ENCODE results near the gene SHE.

SHE gene

DNA sequence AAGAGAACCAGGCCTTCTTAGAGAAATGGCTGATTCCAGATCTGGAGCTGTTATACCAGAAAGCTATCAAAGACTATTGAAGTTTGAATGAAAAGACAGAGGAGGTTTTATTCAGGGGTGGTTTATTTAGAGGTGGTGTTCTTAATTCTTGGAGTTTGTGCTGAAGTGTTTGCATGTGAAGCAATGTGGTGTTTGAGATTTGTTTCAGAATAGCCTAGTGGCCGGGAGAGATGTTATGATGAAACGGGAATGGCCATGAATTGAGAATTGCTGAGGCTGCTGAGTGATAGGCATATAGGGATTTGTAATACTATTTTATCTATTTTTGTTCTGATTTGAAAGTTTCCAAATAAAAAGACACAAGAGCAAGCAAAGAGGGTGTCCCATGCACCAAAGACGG is 10.5 kb upstream of the SHE start:
- FAIRE-seq: no peak
- DNase-seq (ENCODE audit: insufficient read length, low spot score): no peak
- TF ChIP-seq, protein P1, sequence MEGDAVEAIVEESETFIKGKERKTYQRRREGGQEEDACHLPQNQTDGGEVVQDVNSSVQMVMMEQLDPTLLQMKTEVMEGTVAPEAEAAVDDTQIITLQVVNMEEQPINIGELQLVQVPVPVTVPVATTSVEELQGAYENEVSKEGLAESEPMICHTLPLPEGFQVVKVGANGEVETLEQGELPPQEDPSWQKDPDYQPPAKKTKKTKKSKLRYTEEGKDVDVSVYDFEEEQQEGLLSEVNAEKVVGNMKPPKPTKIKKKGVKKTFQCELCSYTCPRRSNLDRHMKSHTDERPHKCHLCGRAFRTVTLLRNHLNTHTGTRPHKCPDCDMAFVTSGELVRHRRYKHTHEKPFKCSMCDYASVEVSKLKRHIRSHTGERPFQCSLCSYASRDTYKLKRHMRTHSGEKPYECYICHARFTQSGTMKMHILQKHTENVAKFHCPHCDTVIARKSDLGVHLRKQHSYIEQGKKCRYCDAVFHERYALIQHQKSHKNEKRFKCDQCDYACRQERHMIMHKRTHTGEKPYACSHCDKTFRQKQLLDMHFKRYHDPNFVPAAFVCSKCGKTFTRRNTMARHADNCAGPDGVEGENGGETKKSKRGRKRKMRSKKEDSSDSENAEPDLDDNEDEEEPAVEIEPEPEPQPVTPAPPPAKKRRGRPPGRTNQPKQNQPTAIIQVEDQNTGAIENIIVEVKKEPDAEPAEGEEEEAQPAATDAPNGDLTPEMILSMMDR (IDR thresholded peaks at IDR 0.05; ENCODE audit: insufficient read depth, missing control alignments): no peak

DNA sequence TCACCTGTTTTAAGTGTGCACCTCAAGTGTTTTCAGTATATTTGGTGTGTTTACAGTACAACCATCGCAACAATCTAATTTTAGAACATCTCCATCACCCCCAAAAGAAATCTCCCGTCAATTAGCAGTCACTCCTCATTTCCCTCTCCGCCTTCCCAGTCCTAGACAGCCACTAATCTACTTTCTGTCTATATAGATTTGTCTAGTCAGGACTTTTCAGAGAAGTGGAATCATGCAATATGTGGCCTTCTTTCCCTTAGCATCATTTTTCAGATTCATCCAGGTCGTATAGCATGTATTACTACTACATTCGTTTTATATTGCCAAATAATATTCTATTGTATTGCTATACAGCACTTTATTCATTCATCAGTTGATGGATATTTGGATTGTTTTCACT is 1.7 kb upstream of the SHE start:
- DNase-seq (ENCODE audit: insufficient read length, low spot score): no peak
- TF ChIP-seq, protein P1 (IDR thresholded peaks at IDR 0.05; ENCODE audit: insufficient read depth, missing control alignments): no peak
- FAIRE-seq: no peak

DNA sequence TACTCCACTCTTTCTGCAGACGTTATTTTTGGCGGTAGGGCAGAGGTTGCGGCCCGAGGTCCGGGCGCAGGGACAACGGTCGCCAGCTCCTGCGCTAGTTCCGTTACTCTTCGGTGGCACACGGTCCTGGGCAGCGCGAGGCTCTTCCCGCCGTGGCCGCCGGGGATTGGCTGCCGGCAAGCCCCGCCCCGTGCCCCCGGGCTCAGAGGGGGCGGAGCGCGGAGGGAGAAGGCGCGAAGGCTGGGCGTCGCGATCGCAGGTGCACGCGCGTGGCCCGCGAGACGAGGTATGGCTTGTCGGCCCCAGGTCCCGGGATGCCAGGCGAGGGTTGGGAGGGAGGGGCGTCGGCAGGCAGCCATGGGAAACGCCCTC is 518 bp upstream of the SHE start:
- DNase-seq (ENCODE audit: insufficient read length, low spot score): no peak
- TF ChIP-seq, protein P1 (IDR thresholded peaks at IDR 0.05; ENCODE audit: insufficient read depth, missing control alignments): no peak
- no peak for FAIRE-seq

DNA sequence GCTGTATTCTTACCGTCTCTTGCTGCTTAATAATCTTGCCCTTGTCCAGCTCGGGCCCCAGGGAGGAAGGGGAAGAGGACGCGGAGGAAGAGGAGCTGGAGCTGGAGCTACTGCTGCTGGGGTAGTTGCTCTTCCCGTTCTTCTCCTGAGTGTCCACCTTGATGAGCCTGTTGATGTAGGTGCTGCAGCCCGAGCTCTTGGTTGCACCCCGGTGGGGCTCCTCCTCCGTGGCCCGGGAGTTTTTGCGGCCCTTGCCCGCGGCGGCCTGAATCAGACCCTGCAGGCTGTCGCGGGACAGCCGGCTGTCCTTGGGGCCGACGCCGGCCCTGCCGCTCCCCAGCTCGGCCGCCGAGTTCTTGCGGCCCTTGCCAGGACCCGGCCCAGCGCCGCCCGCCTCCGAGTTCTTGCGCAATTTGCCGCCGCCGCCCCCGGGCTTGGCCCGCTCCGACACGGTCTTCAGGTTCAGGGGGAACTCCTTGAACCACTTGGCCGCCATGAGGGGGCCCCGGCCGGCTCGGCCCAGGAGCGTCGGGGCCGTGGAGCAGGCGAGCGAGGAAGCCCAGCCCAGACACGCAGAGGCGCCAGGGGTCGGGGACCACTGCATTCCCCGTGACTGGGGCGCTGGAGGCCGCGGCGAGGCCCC is 668 bp downstream of the SHE start:
- TF ChIP-seq, protein P1 (IDR thresholded peaks at IDR 0.05; ENCODE audit: insufficient read depth, missing control alignments): no peak
- no peak for DNase-seq (ENCODE audit: insufficient read length, low spot score)
- no peak for FAIRE-seq

- FAIRE-seq (no peak), DNase-seq (ENCODE audit: insufficient read length, low spot score) (no peak)
- TF ChIP-seq, protein P1 (IDR thresholded peaks at IDR 0.05; ENCODE audit: insufficient read depth, missing control alignments): no peak
Observed at GRCh38 chr1:154500533-154500932, 1.7 kb downstream of the SHE start.

DNA sequence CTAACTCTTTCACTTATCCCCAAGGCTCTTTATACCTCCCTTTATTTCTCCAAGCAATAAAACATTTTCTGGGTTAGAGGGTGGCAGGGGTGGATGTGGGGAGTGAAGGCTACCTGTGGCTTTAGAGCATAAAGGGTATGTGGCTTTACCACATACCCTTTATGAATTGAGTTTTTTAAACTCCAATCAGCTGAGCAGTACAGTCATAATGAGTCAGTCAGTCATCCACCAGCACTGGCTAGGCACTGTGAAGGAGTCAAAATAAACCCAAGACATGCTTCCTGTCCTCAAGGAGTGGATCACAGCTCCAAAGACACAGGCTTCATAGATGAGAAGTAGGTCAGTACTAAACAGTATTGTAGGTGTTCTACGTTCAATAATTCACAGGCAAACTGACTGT is 2.8 kb downstream of the SHE start:
- TF ChIP-seq, protein P1 (IDR thresholded peaks at IDR 0.05; ENCODE audit: insufficient read depth, missing control alignments): no peak
- DNase-seq (ENCODE audit: insufficient read length, low spot score) (no peak), FAIRE-seq (no peak)

DNA sequence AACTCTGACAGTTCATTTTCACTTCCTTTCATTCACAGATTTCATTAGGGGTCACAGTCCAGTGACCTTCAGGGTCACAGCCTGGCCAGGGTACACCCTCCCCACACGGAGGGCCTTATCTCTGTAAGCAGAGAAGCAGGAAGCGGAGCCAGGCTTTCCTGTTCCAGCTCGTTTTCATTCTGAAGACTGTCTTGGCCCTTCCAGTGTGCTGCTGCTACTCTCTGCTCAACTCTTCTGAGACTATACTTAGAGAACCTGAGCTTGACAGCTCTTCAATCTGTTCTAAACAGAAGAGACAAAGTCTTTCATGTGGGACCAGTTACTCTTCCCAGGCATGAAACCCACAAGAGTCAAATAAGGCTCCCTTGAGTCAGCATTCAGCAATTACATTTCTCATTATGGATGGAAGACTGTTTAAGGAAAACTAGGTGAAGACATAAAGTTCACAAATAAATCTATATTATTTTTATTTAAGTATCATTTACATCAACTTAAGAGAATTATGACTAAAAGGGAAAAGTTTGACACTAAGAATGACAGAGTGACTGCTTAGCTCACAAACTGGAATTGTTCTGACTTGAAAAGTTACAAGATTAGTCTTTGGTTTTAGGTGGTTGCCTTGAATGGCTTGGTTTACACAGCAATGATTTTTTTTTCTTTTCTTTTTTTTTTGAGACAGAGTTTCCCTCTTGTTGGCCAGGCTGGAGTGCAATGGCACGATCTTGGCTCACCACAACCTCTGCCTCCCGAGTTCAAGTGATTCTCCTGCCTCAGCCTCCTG is 5.0 kb downstream of the SHE start:
- FAIRE-seq: no peak
- TF ChIP-seq, protein P1 (IDR thresholded peaks at IDR 0.05; ENCODE audit: insufficient read depth, missing control alignments): no peak
- DNase-seq (ENCODE audit: insufficient read length, low spot score): no peak

Measured in D721Med (cell line).